ENCODE results near the gene UAP1L1. TPM values are rescaled to one million over a fixed set of nuclear protein-coding genes. Genes with fewer than 3 reads are reported as not detected.

Gene UAP1L1
- total and polyA plus RNA-seq, 12 donors = 0.28 to 68.7 (median 15.1) TPM

DNA sequence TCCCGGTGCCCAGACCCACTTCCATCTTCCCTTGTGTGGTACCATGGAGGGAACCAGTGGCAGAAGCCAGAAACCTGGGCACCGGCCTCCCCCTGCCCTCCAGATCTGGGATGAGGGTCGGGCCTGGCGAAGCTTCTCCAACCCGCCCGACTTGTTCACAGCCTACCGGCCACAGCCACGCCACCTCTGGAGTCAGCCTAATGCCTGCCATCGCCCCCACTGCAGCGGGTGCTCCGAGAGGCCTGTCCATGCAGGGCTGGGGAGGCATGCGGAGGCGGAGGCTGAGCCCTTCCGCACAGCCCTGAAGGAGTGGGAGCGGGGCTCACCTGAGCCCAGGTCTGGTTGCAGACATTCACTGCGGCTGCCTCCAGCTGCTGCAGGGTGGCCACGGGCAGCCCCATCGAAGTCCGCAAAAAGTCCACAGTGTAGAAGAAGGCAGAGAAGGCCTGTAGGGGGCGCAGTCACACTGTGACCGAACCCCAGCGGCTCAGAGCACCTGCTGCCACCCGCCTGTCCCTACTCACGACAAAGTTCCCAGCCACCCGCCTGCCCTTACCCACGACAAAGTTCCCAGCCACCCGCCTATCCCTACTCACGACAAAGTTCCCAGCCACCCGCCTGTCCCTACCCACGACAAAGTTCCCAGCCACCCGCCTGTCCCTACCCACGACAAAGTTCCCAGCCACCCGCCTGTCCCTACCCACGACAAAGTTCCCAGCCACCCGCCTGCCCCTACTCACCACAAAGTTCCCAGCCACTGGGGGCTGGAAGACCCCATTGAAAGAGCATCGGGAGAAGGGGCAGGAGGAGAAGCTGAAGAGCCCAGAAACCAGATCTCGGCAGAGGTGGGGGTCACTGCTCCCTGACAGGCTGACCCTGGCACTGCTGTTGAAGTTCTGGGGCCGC, 27.5 kb upstream of the UAP1L1 start:
- Histone ChIP-seq H3K27ac (no peak overlapping the region), H3K4me1 (replicated peaks in 1 of 2) (peaks cover 5 to 29% of the 10 kb centered on the region in 2 donors)
- 35 to 64% (median 43%) methylated on average over 13 to 38 of the region's 38 CpGs for WGBS, 4 donors

DNA sequence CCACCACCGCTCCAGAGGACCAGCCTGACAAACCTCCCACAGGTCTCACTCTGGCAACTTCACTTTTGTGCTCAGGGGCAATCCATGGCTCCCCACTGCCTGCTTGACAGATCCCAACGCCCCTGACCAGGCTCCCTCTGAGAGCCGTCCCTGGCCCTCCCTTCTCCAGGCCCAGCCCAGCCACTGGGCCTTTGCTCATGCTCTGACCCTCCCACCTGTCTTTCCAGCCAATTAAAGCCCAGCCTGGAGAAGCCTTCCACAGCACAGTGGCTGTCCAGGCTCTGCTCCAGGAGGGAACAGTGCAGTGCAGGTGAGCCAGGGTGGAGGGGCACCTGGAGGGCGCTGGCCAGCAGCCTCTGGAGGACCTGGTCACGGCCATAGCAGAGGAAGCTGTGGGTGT, 26.7 kb upstream of the UAP1L1 start:
- 78 to 92% (median 83%) methylated on average over 3 to 5 of the region's 5 CpGs for WGBS, 4 donors
- TF ChIP-seq, protein P1, sequence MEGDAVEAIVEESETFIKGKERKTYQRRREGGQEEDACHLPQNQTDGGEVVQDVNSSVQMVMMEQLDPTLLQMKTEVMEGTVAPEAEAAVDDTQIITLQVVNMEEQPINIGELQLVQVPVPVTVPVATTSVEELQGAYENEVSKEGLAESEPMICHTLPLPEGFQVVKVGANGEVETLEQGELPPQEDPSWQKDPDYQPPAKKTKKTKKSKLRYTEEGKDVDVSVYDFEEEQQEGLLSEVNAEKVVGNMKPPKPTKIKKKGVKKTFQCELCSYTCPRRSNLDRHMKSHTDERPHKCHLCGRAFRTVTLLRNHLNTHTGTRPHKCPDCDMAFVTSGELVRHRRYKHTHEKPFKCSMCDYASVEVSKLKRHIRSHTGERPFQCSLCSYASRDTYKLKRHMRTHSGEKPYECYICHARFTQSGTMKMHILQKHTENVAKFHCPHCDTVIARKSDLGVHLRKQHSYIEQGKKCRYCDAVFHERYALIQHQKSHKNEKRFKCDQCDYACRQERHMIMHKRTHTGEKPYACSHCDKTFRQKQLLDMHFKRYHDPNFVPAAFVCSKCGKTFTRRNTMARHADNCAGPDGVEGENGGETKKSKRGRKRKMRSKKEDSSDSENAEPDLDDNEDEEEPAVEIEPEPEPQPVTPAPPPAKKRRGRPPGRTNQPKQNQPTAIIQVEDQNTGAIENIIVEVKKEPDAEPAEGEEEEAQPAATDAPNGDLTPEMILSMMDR (IDR thresholded peaks at IDR 0.05) = no peak
- no peak for TF ChIP-seq POLR2A (IDR thresholded peaks at IDR 0.05)
- Histone ChIP-seq H3K9me3 (replicated peaks in 1 of 3) (no peaks in the 10 kb centered on the region), H3K36me3 (replicated peaks in 1 of 2) (no peaks in the 10 kb centered on the region), H3K4me1 (replicated peaks in 1 of 2) (peaks cover 5 to 28% of the 10 kb centered on the region in 2 donors), H3K27ac (no peak overlapping the region), H3K27me3 (peaks cover 72% of the 10 kb centered on the region), H3K4me3 (no peak overlapping the region)
- intact Hi-C loops (cut with DNase I) = no loop called here
- no peak for DNase-seq

More for the DNA sequence above, 27.5 kb upstream of the UAP1L1 start:
- Histone ChIP-seq H3K9me3 (replicated peaks in 1 of 3) (no peaks in the 10 kb centered on the region), H3K27me3 (peaks cover 72% of the 10 kb centered on the region), H3K4me3 (no peak overlapping the region), H3K36me3 (replicated peaks in 1 of 2) (no peaks in the 10 kb centered on the region)
- DNase-seq = peak in 5 of 7 donors; percentile 60 to 78 (median 70)
- intact Hi-C loops (cut with DNase I) = no loop called here
- no peak for TF ChIP-seq POLR2A (IDR thresholded peaks at IDR 0.05)
- TF ChIP-seq, protein P1 (IDR thresholded peaks at IDR 0.05) = peak; percentile 19 to 63 (median 37)

DNA sequence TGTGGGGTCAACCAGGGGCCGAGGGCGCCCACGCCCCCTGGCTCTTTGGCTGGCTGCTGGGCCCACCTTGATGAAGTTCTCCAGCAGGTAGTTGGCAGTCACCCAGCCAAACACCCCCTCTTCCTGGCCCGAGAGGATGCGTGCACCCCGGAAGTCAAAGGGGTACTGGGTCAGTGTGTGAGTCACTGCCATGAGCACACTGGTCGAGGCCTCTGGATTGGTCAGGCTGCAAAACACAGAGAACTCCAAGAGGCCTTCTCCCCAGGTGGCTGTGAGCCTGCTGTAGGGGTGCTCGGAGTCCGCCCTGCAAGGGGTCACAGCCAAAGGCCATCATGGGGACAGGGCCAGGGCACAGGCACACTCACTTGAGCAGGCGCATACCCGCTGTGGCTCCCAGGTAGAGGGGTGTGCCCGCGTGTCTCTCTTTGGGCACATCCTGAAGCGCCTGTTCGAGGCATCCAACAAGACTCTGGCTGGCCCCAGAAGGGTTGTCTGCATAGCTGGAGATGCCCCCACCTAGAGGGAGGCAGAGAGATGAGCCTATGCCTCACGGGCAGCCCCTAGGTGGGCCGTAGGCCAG, 26.1 kb upstream of the UAP1L1 start:
- peaks cover 68% of the 10 kb centered on the region for H3K27me3 ChIP-seq
- no peak for TF ChIP-seq POLR2A (IDR thresholded peaks at IDR 0.05)
- TF ChIP-seq, protein P1 (IDR thresholded peaks at IDR 0.05) = no peak
- 77 to 93% (median 91%) methylated on average over 7 to 17 of the region's 17 CpGs for WGBS, 4 donors

DNA sequence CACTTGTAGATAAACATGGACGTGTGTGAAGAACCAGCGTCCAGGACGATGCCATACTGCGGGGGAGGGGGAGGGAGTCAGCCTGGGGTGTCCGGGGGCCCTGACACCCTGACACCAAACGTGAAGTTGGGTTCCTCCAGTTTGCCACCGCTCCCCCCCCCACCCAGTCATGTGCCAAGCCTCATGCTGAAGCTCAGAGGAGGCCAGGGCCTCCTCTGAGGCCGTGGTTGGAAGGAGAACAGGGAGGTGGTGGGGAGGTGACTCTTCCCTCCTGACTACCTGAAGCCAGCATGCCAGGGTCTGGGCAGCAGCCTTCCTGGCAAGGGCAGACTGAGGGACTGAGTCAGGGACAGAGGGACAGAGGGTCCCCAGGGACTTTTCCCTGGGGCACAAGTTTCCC, 25.0 kb upstream of the UAP1L1 start:
- intact Hi-C loops (cut with DNase I) = no loop called here
- Histone ChIP-seq H3K4me3 (no peak overlapping the region), H3K9me3 (replicated peaks in 1 of 3) (no peaks in the 10 kb centered on the region), H3K36me3 (replicated peaks in 1 of 2) (no peaks in the 10 kb centered on the region), H3K4me1 (replicated peaks in 1 of 2) (peaks cover 0 to 21% of the 10 kb centered on the region in 2 donors), H3K27me3 (peaks cover 59% of the 10 kb centered on the region), H3K27ac (no peak overlapping the region)
- WGBS, 4 donors = 51 to 100% (median 80%) methylated on average over 1 to 8 of the region's 8 CpGs
- no peak for DNase-seq
- no peak for TF ChIP-seq POLR2A (IDR thresholded peaks at IDR 0.05)
- TF ChIP-seq, protein P1 (IDR thresholded peaks at IDR 0.05) = no peak

More for the DNA sequence above, 26.1 kb upstream of the UAP1L1 start:
- H3K9me3 ChIP-seq (replicated peaks in 1 of 3) = no peaks in the 10 kb centered on the region
- H3K27ac ChIP-seq = no peak overlapping the region
- DNase-seq = no peak
- intact Hi-C loops (cut with DNase I) = no loop called here
- no peaks in the 10 kb centered on the region for H3K36me3 ChIP-seq (replicated peaks in 1 of 2)
- H3K4me1 ChIP-seq (replicated peaks in 1 of 2) = peaks cover 2 to 24% of the 10 kb centered on the region in 2 donors
- H3K4me3 ChIP-seq = no peak overlapping the region
